IPS-15b (cell line): Measurements from ENCODE around the gene MED15.

Experiments
- H3K27me3 ChIP-seq: one replicate; pipeline ENCODE4 v1.6.1; 2013; ENCODE audit warnings: low read length; ENCODE audit not compliant: control insufficient read depth, insufficient read depth
- H3K36me3 ChIP-seq: one replicate; pipeline ENCODE4 v1.6.1; 2013; ENCODE audit warnings: low read length; ENCODE audit not compliant: control insufficient read depth, insufficient read depth
- H3K4me1 ChIP-seq: one replicate; pipeline ENCODE4 v1.6.1; 2013; ENCODE audit warnings: mild to moderate bottlenecking, low read length; ENCODE audit not compliant: control insufficient read depth, insufficient read depth
- H3K4me3 ChIP-seq: one replicate; pipeline ENCODE4 v1.5.1; 2013; ENCODE audit warnings: low read depth, low read length
- H3K9ac ChIP-seq: one replicate; pipeline ENCODE4 v1.6.1; 2013; ENCODE audit warnings: low read depth, mild to moderate bottlenecking, low read length
- H3K9me3 ChIP-seq: one replicate; pipeline ENCODE4 v1.6.1; 2013; ENCODE audit warnings: mild to moderate bottlenecking, low read length; ENCODE audit not compliant: control insufficient read depth, insufficient read depth

MED15 gene

DNA sequence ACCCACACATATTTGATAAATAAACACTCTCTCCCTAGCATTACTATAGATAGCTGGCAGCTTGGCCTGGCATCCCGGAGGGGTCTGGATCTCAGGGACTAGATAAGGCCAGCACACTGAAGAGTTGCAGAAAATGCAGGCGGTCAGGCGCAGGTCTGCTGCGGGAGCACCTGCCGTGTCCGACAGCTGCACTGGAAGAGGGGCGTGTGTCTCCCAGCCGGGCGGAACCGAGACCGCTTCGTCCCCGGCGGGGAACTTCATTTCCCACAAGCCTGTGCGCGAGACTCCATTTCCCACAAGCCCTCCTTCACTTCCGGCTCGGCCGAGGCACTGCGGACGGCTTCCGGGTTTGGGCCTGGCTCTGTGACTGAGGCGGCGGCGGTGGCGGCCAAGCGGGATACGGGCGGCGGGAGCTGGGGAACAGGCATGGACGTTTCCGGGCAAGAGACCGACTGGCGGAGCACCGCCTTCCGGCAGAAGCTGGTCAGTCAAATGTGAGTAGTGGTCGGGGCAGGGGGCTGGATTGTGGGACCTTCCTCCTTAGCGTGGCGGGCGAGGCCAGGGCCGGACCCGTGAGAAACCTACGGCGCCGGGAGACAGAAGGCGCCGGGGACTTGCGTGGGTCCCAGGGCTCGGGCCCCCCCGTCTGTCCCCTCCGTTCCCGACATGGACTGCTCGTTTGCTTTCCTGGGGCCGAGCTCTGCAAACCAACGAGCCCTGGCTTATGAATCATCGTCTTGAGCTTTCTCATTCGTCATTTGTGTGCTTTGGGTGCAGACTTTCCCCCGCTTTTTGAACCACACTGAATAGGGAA is at the start of gene MED15:
Gene MED15, plus strand, starts transcription at position 358 of the 814 bp plus-strand sequence. Its CDS starts 69 bp downstream, at position 427.
- Histone ChIP-seq H3K27me3 (no peaks in the 10 kb centered on the region), H3K9ac (peak within 1 kb of the TSS; percentile 89), H3K9me3 (no peaks in the 10 kb centered on the region)

DNA sequence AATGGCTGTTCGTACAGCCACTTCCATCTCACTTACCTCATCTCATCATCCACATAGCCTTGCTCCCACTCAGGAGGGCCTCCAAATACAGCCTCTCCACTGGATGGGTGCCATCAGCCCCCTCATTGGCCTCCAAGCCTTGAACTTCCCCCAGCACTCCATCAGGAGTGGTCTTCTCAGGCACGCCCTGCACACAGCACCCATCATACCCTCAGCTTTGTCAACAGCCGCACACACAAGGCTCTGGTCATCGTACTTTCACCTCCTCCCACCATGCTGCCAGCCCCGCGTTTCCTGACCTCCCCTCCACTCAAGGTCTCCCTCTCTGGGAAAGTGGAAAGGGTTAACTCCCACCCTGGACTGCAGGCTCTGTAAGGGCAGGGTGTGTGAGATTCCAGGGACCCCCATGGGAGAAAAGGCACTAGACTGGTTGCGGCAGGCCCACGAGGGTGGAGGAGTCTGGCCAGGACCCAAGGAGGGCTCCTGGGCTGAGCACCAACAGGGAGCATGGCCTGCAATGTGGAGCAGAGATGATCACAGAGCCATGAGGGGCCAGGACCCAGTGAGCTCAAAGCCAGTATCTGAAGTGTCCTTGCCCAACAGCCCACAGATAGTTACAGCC is 48.8 kb upstream of the MED15 start:
- Histone ChIP-seq H3K27me3 (no peaks in the 10 kb centered on the region), H3K36me3 (peaks cover 3% of the 10 kb centered on the region), H3K9me3 (no peaks in the 10 kb centered on the region), H3K4me3 (no peak overlapping the region), H3K4me1 (peaks cover 3% of the 10 kb centered on the region), H3K9ac (no peak overlapping the region)

More for the DNA sequence above, at the start of gene MED15:
- Histone ChIP-seq H3K36me3 (no peaks in the 10 kb centered on the region), H3K4me1 (peaks cover 7% of the 10 kb centered on the region), H3K4me3 (peak within 1 kb of the TSS; percentile 94)

- Histone ChIP-seq H3K9me3 (no peaks in the 10 kb centered on the region), H3K36me3 (peaks cover 3% of the 10 kb centered on the region), H3K27me3 (no peaks in the 10 kb centered on the region), H3K4me3 (no peak overlapping the region), H3K9ac (no peak overlapping the region), H3K4me1 (peaks cover 3% of the 10 kb centered on the region)
Measured at GRCh38 chr22:20459152-20459542, 48.3 kb upstream of the MED15 start.

DNA sequence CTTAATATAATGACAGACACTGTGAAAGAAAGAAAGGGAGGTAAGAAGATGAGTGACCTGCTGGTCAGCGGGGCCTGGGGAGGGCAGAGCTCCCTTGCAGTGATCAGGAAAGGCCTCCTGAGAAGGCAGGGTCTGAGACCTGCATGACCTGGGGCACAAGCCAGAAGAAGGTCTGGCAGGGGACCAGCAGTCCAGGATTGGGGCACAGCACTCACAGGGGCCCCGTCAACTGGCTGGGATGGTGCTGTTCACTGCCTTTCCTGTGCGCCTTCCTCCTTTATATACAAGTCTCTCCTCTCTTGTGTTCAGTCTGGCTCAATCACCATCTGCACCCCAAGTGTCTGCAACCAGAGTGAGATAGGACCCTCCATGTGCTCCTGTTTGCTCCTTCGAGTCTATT is 47.5 kb upstream of the MED15 start:
- H3K36me3 ChIP-seq: peaks cover 9% of the 10 kb centered on the region
- H3K9ac ChIP-seq: no peak overlapping the region
- no peak overlapping the region for H3K4me3 ChIP-seq
- peaks cover 3% of the 10 kb centered on the region for H3K4me1 ChIP-seq
- H3K27me3 ChIP-seq: no peaks in the 10 kb centered on the region
- no peaks in the 10 kb centered on the region for H3K9me3 ChIP-seq

GRCh38 chr22:20463324-20464095 is 43.9 kb upstream of the MED15 start:
- Histone ChIP-seq H3K9ac (no peak overlapping the region), H3K36me3 (peaks cover 6% of the 10 kb centered on the region)

DNA sequence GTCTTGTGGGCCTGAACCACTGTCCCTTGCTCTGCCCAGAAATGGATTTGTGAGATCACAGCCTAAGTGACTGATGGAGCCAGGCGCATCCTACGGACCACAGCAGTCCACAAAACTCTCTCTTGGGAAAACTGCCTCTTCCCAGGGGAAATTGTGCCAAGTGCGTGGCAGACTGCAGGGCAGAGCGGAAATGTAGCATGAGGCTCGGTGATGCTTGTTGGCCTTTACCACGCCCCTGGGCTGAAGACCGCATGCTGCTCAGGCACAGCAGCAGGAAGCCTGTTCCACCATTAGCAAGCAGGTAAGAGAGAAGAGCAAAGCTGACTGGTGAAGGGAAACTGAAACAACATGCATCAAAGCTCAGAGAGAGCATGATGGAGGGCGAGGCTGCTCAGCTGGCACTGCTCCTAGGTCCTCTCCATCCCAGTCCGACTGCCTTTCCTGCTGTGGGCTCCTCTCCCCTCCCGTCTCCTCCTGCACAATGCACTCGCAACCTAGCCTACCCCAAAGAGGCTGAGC is 43.3 kb upstream of the MED15 start:
- Histone ChIP-seq H3K4me1 (no peaks in the 10 kb centered on the region), H3K27me3 (no peaks in the 10 kb centered on the region), H3K9me3 (no peaks in the 10 kb centered on the region), H3K9ac (no peak overlapping the region), H3K4me3 (no peak overlapping the region), H3K36me3 (peaks cover 6% of the 10 kb centered on the region)

More at GRCh38 chr22:20463324-20464095, 43.9 kb upstream of the MED15 start:
- H3K4me1 ChIP-seq: no peaks in the 10 kb centered on the region
- no peak overlapping the region for H3K4me3 ChIP-seq
- H3K9me3 ChIP-seq: no peaks in the 10 kb centered on the region
- no peaks in the 10 kb centered on the region for H3K27me3 ChIP-seq

GRCh38 chr22:20464912-20465758 is 42.3 kb upstream of the MED15 start:
- Histone ChIP-seq H3K36me3 (peaks cover 6% of the 10 kb centered on the region), H3K27me3 (no peaks in the 10 kb centered on the region), H3K9ac (no peak overlapping the region), H3K9me3 (no peaks in the 10 kb centered on the region), H3K4me3 (no peak overlapping the region), H3K4me1 (no peaks in the 10 kb centered on the region)

DNA sequence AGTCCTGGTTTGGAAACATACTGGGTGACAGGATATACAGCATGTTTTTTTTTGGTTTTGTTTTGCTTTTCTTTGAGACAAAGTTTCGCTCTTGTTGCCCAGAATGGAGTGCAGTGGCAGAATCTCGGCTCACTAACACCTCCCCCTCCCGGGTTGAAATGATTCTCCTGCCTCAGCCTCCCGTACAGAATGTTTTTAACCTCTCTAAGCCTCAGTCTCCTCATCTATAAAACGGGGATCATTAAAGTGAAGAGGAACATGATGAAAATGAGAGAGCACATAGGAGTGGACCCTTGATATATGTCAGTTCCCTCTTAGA is 41.7 kb upstream of the MED15 start:
- H3K9me3 ChIP-seq: no peaks in the 10 kb centered on the region
- no peaks in the 10 kb centered on the region for H3K27me3 ChIP-seq
- peaks cover 6% of the 10 kb centered on the region for H3K36me3 ChIP-seq
- H3K4me1 ChIP-seq: no peaks in the 10 kb centered on the region
- H3K9ac ChIP-seq: no peak overlapping the region
- no peak overlapping the region for H3K4me3 ChIP-seq

DNA sequence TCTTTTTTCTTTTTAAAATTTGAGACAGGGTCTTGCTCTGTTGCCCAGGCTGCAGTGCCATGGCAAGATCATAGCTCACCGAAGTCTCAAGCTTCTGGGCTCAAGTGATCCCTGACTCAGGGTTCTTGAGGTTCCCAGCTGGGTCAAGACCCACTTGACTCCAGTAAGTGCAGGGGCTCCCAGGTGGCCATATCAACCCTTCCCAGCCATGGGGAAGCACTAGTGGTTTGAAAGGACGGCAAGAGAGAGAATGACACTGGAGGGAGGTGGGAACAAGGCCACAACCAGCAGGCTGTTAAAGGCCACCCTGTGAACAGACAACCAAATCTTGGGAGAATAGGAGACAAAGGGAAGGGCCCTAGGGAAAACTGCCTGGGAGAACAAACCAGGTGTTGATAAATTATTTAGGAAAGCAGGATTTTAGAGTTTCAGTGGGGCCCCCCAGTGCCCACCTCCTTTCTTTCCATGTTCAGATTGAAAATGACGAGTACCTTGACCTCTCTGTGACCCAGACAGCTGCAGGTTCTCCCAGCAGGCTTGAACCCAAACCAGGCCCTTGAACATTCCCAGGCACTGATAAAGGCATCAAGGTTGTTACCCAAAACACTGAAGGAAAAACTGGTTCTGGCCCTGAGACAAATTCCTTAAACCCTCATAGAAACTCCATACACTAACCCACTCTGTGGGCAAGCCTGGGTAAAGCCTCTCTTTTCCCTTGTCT is 40.6 kb upstream of the MED15 start:
- Histone ChIP-seq H3K27me3 (no peaks in the 10 kb centered on the region), H3K9me3 (no peaks in the 10 kb centered on the region), H3K4me3 (no peak overlapping the region), H3K9ac (no peak overlapping the region), H3K4me1 (no peaks in the 10 kb centered on the region), H3K36me3 (peaks cover 10% of the 10 kb centered on the region)

- no peaks in the 10 kb centered on the region for H3K4me1 ChIP-seq
- H3K36me3 ChIP-seq: peaks cover 10% of the 10 kb centered on the region
- H3K9ac ChIP-seq: no peak overlapping the region
- no peaks in the 10 kb centered on the region for H3K9me3 ChIP-seq
- H3K4me3 ChIP-seq: no peak overlapping the region
- no peaks in the 10 kb centered on the region for H3K27me3 ChIP-seq
Measured at GRCh38 chr22:20469110-20469868, 38.1 kb upstream of the MED15 start.
